Progenitor cell of endocrine pancreas (in vitro differentiated cells): ENCODE results near the gene WIPF1. TPM values are rescaled to one million over a fixed set of nuclear protein-coding genes. Genes with fewer than 3 reads are reported as not detected.

Experiments
- DNase-seq: peaks from one replicate; pipeline ENCODE4 v3.0.0; 2021; ENCODE audit warnings: low spot score; ENCODE audit not compliant: unreplicated experiment
- H3K27ac Mint-ChIP-seq: 2 replicates; pipeline ENCODE4 v1.8.0; 2021; ENCODE audit warnings: mild to moderate bottlenecking, moderate library complexity, mixed read lengths
- H3K27me3 Mint-ChIP-seq: 2 replicates; pipeline ENCODE4 v1.8.0; 2021; ENCODE audit warnings: mixed read lengths
- H3K36me3 Mint-ChIP-seq: 2 replicates; pipeline ENCODE4 v1.8.0; 2022; ENCODE audit warnings: mixed read lengths; ENCODE audit not compliant: insufficient read depth
- H3K4me1 Mint-ChIP-seq: 2 replicates; pipeline ENCODE4 v1.8.0; 2021; ENCODE audit warnings: low read depth, mixed read lengths
- H3K4me3 Mint-ChIP-seq: 2 replicates; pipeline ENCODE4 v1.8.0; 2021; ENCODE audit warnings: low read depth, mild to moderate bottlenecking, moderate library complexity, mixed read lengths
- H3K9me3 Mint-ChIP-seq: 2 replicates; pipeline ENCODE4 v1.8.0; 2021; ENCODE audit warnings: low read depth, mixed read lengths
- CTCF ChIP-seq: fragments of 200-600 bp; sonication (generic); IDR thresholded peaks from one replicate; pipeline ENCODE4 v1.5.0; 2021; ENCODE audit warnings: antibody characterized with exemption, mild to moderate bottlenecking; ENCODE audit not compliant: unreplicated experiment
- total RNA-seq: library from RNA; stranded (reverse); gene quantifications from 2 replicates; pipeline ENCODE4 v1.2.1, GENCODE V29; 2021

The WIPF1 gene
- total RNA-seq, 1 donor from 2014 or later, result 12.9 TPM

- Mint-ChIP-seq H3K4me1 (peaks cover 7% of the 10 kb centered on the region), H3K27me3 (no peaks in the 10 kb centered on the region), H3K36me3 (no peaks in the 10 kb centered on the region), H3K9me3 (no peaks in the 10 kb centered on the region), H3K4me3 (no peak overlapping the region), H3K27ac (no peak overlapping the region)
- no peak for DNase-seq
- no peak for TF ChIP-seq CTCF
Observed at GRCh38 chr2:174593041-174593440, 4.6 kb downstream of the WIPF1 start.

GRCh38 chr2:174591740-174592139 is 5.9 kb downstream of the WIPF1 start:
- Mint-ChIP-seq H3K4me3 (no peak overlapping the region), H3K27ac (no peak overlapping the region), H3K36me3 (no peaks in the 10 kb centered on the region), H3K4me1 (peaks cover 7% of the 10 kb centered on the region), H3K9me3 (no peaks in the 10 kb centered on the region), H3K27me3 (no peaks in the 10 kb centered on the region)
- no peak for TF ChIP-seq CTCF
- DNase-seq, result no peak

GRCh38 chr2:174590928-174591648 is 6.5 kb downstream of the WIPF1 start:
- Mint-ChIP-seq H3K4me1 (peaks cover 7% of the 10 kb centered on the region), H3K36me3 (no peaks in the 10 kb centered on the region), H3K27me3 (no peaks in the 10 kb centered on the region), H3K27ac (no peak overlapping the region), H3K9me3 (no peaks in the 10 kb centered on the region), H3K4me3 (no peak overlapping the region)
- DNase-seq, result no peak
- TF ChIP-seq CTCF, result no peak

- Mint-ChIP-seq H3K36me3 (no peaks in the 10 kb centered on the region), H3K27ac (no peak overlapping the region), H3K4me1 (peaks cover 12% of the 10 kb centered on the region), H3K9me3 (no peaks in the 10 kb centered on the region), H3K4me3 (no peak overlapping the region), H3K27me3 (no peaks in the 10 kb centered on the region)
- DNase-seq, result no peak
- TF ChIP-seq CTCF, result no peak
Observed at GRCh38 chr2:174590346-174590745, 7.3 kb downstream of the WIPF1 start.

- Mint-ChIP-seq H3K9me3 (no peaks in the 10 kb centered on the region), H3K4me1 (peaks cover 21% of the 10 kb centered on the region), H3K36me3 (no peaks in the 10 kb centered on the region), H3K27me3 (no peaks in the 10 kb centered on the region), H3K4me3 (no peak overlapping the region), H3K27ac (no peak overlapping the region)
- DNase-seq, result no peak
- TF ChIP-seq CTCF, result no peak
Observed at GRCh38 chr2:174589334-174589733, 8.3 kb downstream of the WIPF1 start.
